ENCODE results near the gene BCL7B.

The BCL7B gene

DNA sequence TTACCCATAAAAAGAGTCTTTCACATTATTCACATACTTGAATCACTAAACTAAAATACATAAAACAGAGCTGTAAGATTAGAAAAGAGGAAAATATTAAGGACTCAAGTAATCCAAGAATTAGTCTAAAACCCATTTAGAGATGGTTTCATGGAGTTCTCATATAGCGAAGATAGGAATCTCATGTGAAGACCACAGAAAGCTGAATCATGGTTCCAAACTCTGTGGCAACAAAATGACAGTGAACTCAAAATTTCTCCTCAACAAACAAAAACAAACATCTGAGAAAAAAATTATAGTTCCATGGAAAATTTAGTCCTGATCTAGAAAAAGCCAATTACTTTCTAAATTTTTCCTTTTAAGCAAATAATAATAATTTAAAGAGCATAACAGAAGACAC is 70.0 kb downstream of the BCL7B start:
- no peak for FAIRE-seq
